Measurements from ENCODE around the gene NEURL1B.

DNA sequence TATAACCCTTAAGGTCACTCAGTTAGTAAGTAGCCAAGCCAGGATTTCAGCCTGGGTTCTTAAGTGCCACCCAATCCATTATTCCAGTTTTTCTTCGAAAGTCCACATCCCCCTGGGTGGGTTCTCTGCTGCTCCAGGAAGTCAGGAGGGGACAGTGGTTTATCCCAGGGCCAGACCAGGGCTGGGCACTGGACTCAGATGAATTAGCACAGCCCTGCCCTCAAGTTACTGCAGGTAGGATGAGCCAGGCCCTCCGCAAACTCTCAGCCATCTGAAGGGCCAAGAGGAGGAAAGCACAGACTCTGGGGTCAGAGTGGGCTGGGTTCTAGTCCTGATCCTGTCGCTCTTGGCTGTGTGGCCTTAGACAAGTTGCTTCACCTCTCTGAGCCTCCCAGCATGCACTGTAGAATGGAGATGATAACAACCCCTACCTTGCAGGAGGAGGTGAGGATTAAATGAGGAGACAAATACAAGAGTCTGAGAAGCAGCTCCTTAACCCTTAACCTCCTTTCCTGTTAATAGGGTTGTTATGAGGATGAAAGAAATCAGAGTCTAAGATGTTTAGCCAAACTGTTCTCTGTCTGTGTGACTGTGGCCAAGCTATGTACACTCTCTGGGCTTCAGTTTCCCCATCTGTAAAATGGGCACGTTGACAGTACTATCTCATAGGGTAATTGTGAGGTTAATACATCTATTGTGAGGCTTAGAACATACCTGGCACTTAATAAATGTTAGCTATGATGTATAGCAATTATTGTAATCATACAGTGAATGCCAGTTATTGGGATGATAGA lies 6.8 kb upstream of the NEURL1B start:
- TF ChIP-seq CTCF (IDR thresholded peaks at IDR 0.05) (no peak), POLR2A (IDR thresholded peaks at IDR 0.05) (no peak), POLR2AphosphoS5 (IDR thresholded peaks at IDR 0.05) (no peak), EP300 (IDR thresholded peaks at IDR 0.05) (no peak)

Data from gastroesophageal sphincter (tissue), 3 donors.